K562 (cell line): Measurements from ENCODE around the gene FAM53A. TPM values are rescaled to one million over a fixed set of nuclear protein-coding genes. Genes with fewer than 3 reads are reported as not detected.

ENCODE experiments used
- ATAC-seq: fragments of 200-7000 bp; cut with Tn5 transposase; 3 replicates; pipeline ENCODE4 v1.9.1; 2020; ENCODE audit warnings: moderate library complexity
- BruUV-seq: library from RNA; stranded (reverse); fragments of 400-500 nt; replicated peaks from 2 replicates; lab custom pipeline; 2021; lab: Mats Ljungman, UMichigan
- CTCF ChIA-PET: fragments of 300-600 bp; formaldehyde crosslinking; extraction: SDS; loops from one replicate; lab custom pipeline; 2021; ENCODE audit warnings: low intra/inter-chr PET ratio; lab: Yijun Ruan, JAX
- POLR2A ChIA-PET: fragments of 300-600, 350-650 bp; sonication (Branson Sonifier 250); formaldehyde crosslinking; extraction: SDS; loops from one replicate; lab custom pipeline; 2021; ENCODE audit warnings: antibody characterized with exemption, inconsistent platforms; lab: Yijun Ruan, JAX
- DNase-seq, 4 experiments: peaks; one replicate each; pipeline versions ENCODE4 v3.0.0 to v3.0.0-alpha.2; 2011 to 2018; ENCODE audit warnings: low spot score in 3 of 4, mixed read lengths in 3 of 4; ENCODE audit errors: extremely low read depth in 1 of 4
- FAIRE-seq: peaks from 2 replicates; lab custom pipeline; 2011; peaks lifted over from hg19 to GRCh38; lab: Jason Lieb, UNC
- H2AFZ ChIP-seq: 2 replicates; pipeline ENCODE4 v1.6.0; 2011; ENCODE audit warnings: low read depth, low read length, control low read depth, inconsistent platforms
- H3K27ac ChIP-seq: fragments of 200-600 bp; 3 replicates; pipeline ENCODE4 v1.8.0; 2011; ENCODE audit warnings: low read depth, mild to moderate bottlenecking, control low read depth, inconsistent platforms, low read length, moderate library complexity, mixed read lengths; ENCODE audit errors: extremely low read depth
- H3K27me3 ChIP-seq, 2 experiments: fragments of 300-600 bp in 1 of 2; 2 replicates in 1 of 2; 3 replicates in 1 of 2; pipeline versions ENCODE4 v1.6.0 to v1.8.0; 2011; ENCODE audit warnings: inconsistent platforms in 2 of 2, low read length in 2 of 2, mild to moderate bottlenecking in 1 of 2, mixed read lengths in 1 of 2, moderate library complexity in 1 of 2; ENCODE audit not compliant: control insufficient read depth in 2 of 2, insufficient read depth in 2 of 2
- H3K36me3 ChIP-seq: fragments of 300-600 bp; 3 replicates; pipeline ENCODE4 v1.8.0; 2011; ENCODE audit warnings: mild to moderate bottlenecking, low read length, inconsistent platforms; ENCODE audit not compliant: control insufficient read depth, insufficient read depth
- H3K4me1 ChIP-seq, 2 experiments: fragments of 200-600 bp in 1 of 2; replicated peaks in 1 of 2; 2 replicates in 1 of 2; 3 replicates in 1 of 2; pipeline versions ENCODE4 v1.5.1 to v1.8.0; 2011; ENCODE audit warnings: inconsistent platforms in 2 of 2, low read length in 2 of 2, mild to moderate bottlenecking in 1 of 2, mixed read lengths in 1 of 2, moderate library complexity in 1 of 2; ENCODE audit not compliant: control insufficient read depth in 2 of 2, insufficient read depth in 2 of 2
- H3K4me2 ChIP-seq: 2 replicates; pipeline ENCODE4 v1.6.1; 2011; ENCODE audit warnings: low read length, control low read depth, inconsistent platforms, mixed read lengths; ENCODE audit not compliant: insufficient read depth
- H3K4me3 ChIP-seq: fragments of 200-600 bp; sonication (generic), shearing (Covaris generic); 2 replicates; pipeline ENCODE4 v1.5.1; 2016; ENCODE audit warnings: control low read depth, inconsistent platforms
- H3K79me2 ChIP-seq: fragments of 200-600 bp; 3 replicates; pipeline ENCODE4 v1.8.0; 2011; ENCODE audit warnings: low read length, inconsistent platforms; ENCODE audit not compliant: control insufficient read depth, insufficient read depth
- H3K9ac ChIP-seq, 2 experiments: 2 replicates each; pipeline versions ENCODE4 v1.6.0 to v1.6.1; 2011; ENCODE audit warnings: low read depth in 2 of 2, low read length in 2 of 2, control low read depth in 1 of 2, inconsistent platforms in 1 of 2, mild to moderate bottlenecking in 1 of 2, mixed read lengths in 1 of 2; ENCODE audit not compliant: insufficient read depth in 1 of 2
- H3K9me1 ChIP-seq: one replicate; pipeline ENCODE4 v1.6.0; 2011; ENCODE audit warnings: inconsistent platforms, mild to moderate bottlenecking, low read length, moderate library complexity; ENCODE audit not compliant: control insufficient read depth, insufficient read depth
- H3K9me3 ChIP-seq: replicated peaks from 2 replicates; pipeline ENCODE4 v1.5.1; 2011; ENCODE audit warnings: low read depth, low read length, inconsistent platforms; ENCODE audit not compliant: control insufficient read depth, insufficient read depth
- H4K20me1 ChIP-seq: replicated peaks from 2 replicates; pipeline ENCODE4 v1.6.1; 2011; ENCODE audit warnings: low read length, inconsistent platforms, mixed read lengths; ENCODE audit not compliant: control insufficient read depth, insufficient read depth
- BDP1 ChIP-seq: IDR thresholded peaks from 3 replicates; pipeline ENCODE4 v1.6.1; 2011; ENCODE audit not compliant: insufficient read length, insufficient read depth
- BMI1 ChIP-seq: fragments of 150-350 bp; IDR thresholded peaks from 2 replicates; pipeline ENCODE4 v1.6.1; 2014; ENCODE audit warnings: low read length
- CHD1 ChIP-seq: fragments of 200-600 bp; sonication (generic); IDR thresholded peaks from one replicate; pipeline ENCODE4 v1.6.1; 2012; ENCODE audit warnings: mild to moderate bottlenecking, moderate library complexity, low read length, inconsistent platforms
- LEF1 ChIP-seq: fragments of 450-650 bp; IDR thresholded peaks from 2 replicates; pipeline ENCODE4 v1.6.1; 2016; ENCODE audit warnings: mild to moderate bottlenecking
- MAFG ChIP-seq: fragments of 450-650 bp; conservative IDR thresholded peaks from 2 replicates; pipeline ENCODE4 v1.6.1; 2016; ENCODE audit warnings: missing genetic modification characterization, missing compliant biosample characterization
- SETDB1 ChIP-seq: IDR thresholded peaks from one replicate; pipeline ENCODE4 v1.6.1; 2012; ENCODE audit warnings: low read length, control low read depth, inconsistent platforms
- SIN3A ChIP-seq, 2 experiments: fragments of 150-350 bp in 1 of 2; IDR thresholded peaks; 2 replicates each; pipeline ENCODE4 v1.6.1; 2011 to 2016; ENCODE audit warnings: borderline replicate concordance in 2 of 2, low read depth in 2 of 2, low read length in 2 of 2, mild to moderate bottlenecking in 2 of 2, moderate library complexity in 2 of 2; ENCODE audit not compliant: control insufficient read depth in 1 of 2
- TBL1XR1 ChIP-seq, 2 experiments: IDR thresholded peaks; 2 replicates each; pipeline ENCODE4 v1.6.1; 2012; ENCODE audit warnings: improper control_type of control experiment in 2 of 2, low read length in 2 of 2, mild to moderate bottlenecking in 1 of 2
- WGBS: fragments of 100-300 bp; shearing (Covaris generic); methylation state at CpG from one replicate; pipeline ENCODE4 v1.1.6; 2016; ENCODE audit warnings: low coverage, mixed read lengths; ENCODE audit not compliant: insufficient coverage; ENCODE audit errors: missing lambda C conversion rate; 5-methylcytosine and 5-hydroxymethylcytosine counted together
- in situ Hi-C: fragments of 300-500 bp; cut with MboI; formaldehyde crosslinking; loops from 4 replicates; pipeline ENCODE4 v1.15.0; 2018; ENCODE audit warnings: inconsistent platforms, mixed read lengths
- intact Hi-C: fragments of 100-400 bp; cut with micrococcal nuclease; formaldehyde crosslinking; loops from 2 replicates; pipeline ENCODE4 v1.14.2; 2022
- polyA plus RNA-seq, 8 experiments: library from polyadenylated mRNA; depleted of rRNA in 4 of 8; stranded (reverse) in 5 of 8; unstranded in 3 of 8; fragments of >200 nt; fragmentation: Nextera tagmentation in 2 of 8; fragmentation: Illumina TruSeq in 1 of 8; extraction: Ambion mirVana in 2 of 8; extraction: Trizol in 1 of 8; gene quantifications; 2 replicates each; pipeline versions ENCODE4 v1.2.1 to v1.2.3, GENCODE V29; 2011 to 2014; ENCODE audit warnings: inconsistent platforms in 1 of 8, missing spikeins in 1 of 8
- total RNA-seq, 7 experiments: library from RNA; depleted of rRNA in 6 of 7; stranded (reverse); fragments of >200 nt in 6 of 7; fragmentation: Illumina TruSeq in 2 of 7; extraction: Trizol in 2 of 7; gene quantifications; 2 replicates each; pipeline versions ENCODE4 v1.2.1 to v1.2.3, GENCODE V29; 2011 to 2021; ENCODE audit warnings: low replicate concordance in 1 of 7
- TF ChIP-seq, protein P1 (sequence below): fragments of 450-650 bp; IDR thresholded peaks from 2 replicates; pipeline ENCODE4 v1.6.1; 2017; ENCODE audit warnings: antibody characterized with exemption, mild to moderate bottlenecking
- TF ChIP-seq, protein P2 (sequence below): fragments of 250-450 bp; sonication (Bioruptor Pico); IDR thresholded peaks from 2 replicates; pipeline ENCODE4 v1.8.0; 2021; ENCODE audit warnings: moderate library complexity, mild to moderate bottlenecking, inconsistent platforms

The FAM53A gene
- total and polyA plus RNA-seq, 9 of the 15 experiments (the other 6 are each of a cell fraction or from before 2014, with no cell fraction given): 0.53 to 2.7 (median 1.4) TPM; not detected in 2

DNA sequence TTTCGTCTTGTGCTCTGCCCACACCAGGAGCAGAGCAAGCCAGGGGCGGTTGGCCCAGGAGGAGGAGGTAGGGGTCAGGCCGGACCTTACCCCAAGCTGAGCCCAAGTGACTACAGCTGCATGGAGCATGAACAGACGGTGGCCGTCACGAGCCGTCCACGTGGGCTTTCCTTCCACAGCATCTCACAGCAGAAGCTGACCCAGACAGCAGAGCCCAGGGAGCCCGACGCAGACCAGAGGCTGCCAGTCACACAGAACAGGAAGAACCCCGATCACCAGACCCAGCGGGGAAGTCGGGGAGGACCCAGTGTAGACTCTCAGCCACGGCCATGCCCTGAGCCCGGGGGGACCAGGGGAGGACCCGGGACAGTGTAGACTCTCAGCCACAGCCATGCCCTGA lies 58.0 kb downstream of the FAM53A start:
- ATAC-seq (no peak), FAIRE-seq (no peak)
- CTCF ChIA-PET: no interaction called here
- BruUV-seq: no TSS peak
- H3K27me3 ChIP-seq: peaks cover 12 to 21% of the 10 kb centered on the region in 2 experiments
- no peak overlapping the region for H2AFZ ChIP-seq
- no peaks in the 10 kb centered on the region; the same call in 1 of the 2 replicates for H3K9me3 ChIP-seq
- H3K27ac ChIP-seq: no peak overlapping the region
- H3K79me2 ChIP-seq: no peaks in the 10 kb centered on the region
- 0 out of 2 replicates have a peak, but pooled peaks cover 4% of the 10 kb centered on the region for H4K20me1 ChIP-seq
- H3K4me2 ChIP-seq: no peak overlapping the region
- intact Hi-C loops: no loop called here
- TF ChIP-seq LEF1 (no peak), CHD1 (no peak), SIN3A (IDR thresholded peaks at IDR 0.05; ENCODE audit: borderline replicate concordance in 2 of 2, control insufficient read depth in 1 of 2, low read depth in 2 of 2, low read length in 2 of 2) (no peak), BDP1 (no peak), TBL1XR1 (IDR thresholded peaks at IDR 0.05; ENCODE audit: low read length in 2 of 2) (no peak), BMI1 (no peak), SETDB1 (no peak), MAFG (tag) (no peak)
- TF ChIP-seq, protein P1, sequence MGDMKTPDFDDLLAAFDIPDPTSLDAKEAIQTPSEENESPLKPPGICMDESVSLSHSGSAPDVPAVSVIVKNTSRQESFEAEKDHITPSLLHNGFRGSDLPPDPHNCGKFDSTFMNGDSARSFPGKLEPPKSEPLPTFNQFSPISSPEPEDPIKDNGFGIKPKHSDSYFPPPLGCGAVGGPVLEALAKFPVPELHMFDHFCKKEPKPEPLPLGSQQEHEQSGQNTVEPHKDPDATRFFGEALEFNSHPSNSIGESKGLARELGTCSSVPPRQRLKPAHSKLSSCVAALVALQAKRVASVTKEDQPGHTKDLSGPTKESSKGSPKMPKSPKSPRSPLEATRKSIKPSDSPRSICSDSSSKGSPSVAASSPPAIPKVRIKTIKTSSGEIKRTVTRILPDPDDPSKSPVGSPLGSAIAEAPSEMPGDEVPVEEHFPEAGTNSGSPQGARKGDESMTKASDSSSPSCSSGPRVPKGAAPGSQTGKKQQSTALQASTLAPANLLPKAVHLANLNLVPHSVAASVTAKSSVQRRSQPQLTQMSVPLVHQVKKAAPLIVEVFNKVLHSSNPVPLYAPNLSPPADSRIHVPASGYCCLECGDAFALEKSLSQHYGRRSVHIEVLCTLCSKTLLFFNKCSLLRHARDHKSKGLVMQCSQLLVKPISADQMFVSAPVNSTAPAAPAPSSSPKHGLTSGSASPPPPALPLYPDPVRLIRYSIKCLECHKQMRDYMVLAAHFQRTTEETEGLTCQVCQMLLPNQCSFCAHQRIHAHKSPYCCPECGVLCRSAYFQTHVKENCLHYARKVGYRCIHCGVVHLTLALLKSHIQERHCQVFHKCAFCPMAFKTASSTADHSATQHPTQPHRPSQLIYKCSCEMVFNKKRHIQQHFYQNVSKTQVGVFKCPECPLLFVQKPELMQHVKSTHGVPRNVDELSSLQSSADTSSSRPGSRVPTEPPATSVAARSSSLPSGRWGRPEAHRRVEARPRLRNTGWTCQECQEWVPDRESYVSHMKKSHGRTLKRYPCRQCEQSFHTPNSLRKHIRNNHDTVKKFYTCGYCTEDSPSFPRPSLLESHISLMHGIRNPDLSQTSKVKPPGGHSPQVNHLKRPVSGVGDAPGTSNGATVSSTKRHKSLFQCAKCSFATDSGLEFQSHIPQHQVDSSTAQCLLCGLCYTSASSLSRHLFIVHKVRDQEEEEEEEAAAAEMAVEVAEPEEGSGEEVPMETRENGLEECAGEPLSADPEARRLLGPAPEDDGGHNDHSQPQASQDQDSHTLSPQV: no peak
- TF ChIP-seq, protein P2, sequence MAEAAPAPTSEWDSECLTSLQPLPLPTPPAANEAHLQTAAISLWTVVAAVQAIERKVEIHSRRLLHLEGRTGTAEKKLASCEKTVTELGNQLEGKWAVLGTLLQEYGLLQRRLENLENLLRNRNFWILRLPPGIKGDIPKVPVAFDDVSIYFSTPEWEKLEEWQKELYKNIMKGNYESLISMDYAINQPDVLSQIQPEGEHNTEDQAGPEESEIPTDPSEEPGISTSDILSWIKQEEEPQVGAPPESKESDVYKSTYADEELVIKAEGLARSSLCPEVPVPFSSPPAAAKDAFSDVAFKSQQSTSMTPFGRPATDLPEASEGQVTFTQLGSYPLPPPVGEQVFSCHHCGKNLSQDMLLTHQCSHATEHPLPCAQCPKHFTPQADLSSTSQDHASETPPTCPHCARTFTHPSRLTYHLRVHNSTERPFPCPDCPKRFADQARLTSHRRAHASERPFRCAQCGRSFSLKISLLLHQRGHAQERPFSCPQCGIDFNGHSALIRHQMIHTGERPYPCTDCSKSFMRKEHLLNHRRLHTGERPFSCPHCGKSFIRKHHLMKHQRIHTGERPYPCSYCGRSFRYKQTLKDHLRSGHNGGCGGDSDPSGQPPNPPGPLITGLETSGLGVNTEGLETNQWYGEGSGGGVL (CRISPR knock-in tag): no peak
- TF ChIP-seq, all 486 proteins: peak for 0
- Histone ChIP-seq H3K4me3 (no peak overlapping the region), H3K9me1 (no peaks in the 10 kb centered on the region), H3K9ac (no peak overlapping the region), H3K4me1 (peaks cover 0 to 43% of the 10 kb centered on the region in 2 experiments; a peak in 2 of 5 replicates), H3K36me3 (no peaks in the 10 kb centered on the region)
- 64% methylated on average over 9 of the region's 16 CpGs for WGBS
- POLR2A ChIA-PET: no interaction called here
- in situ Hi-C loops: loop anchor here (5.0 to 10.0 kb wide), 2 partner anchors 274 to 491 kb away; no protein-coding TSS in a partner anchor
- DNase-seq: no peak
